ENCODE measurements around the gene PDE4C. TPM values are rescaled to one million over a fixed set of nuclear protein-coding genes. Genes with fewer than 3 reads are reported as not detected.
A peak's percentile ranks its signal among the peaks of the same experiment; 100 is the strongest.

Gene PDE4C
- total and polyA plus RNA-seq, 9 of the 15 experiments (the other 6 are each of a cell fraction or from before 2014, with no cell fraction given): 0.04 to 0.91 (median 0.20) TPM; not detected in 1

DNA sequence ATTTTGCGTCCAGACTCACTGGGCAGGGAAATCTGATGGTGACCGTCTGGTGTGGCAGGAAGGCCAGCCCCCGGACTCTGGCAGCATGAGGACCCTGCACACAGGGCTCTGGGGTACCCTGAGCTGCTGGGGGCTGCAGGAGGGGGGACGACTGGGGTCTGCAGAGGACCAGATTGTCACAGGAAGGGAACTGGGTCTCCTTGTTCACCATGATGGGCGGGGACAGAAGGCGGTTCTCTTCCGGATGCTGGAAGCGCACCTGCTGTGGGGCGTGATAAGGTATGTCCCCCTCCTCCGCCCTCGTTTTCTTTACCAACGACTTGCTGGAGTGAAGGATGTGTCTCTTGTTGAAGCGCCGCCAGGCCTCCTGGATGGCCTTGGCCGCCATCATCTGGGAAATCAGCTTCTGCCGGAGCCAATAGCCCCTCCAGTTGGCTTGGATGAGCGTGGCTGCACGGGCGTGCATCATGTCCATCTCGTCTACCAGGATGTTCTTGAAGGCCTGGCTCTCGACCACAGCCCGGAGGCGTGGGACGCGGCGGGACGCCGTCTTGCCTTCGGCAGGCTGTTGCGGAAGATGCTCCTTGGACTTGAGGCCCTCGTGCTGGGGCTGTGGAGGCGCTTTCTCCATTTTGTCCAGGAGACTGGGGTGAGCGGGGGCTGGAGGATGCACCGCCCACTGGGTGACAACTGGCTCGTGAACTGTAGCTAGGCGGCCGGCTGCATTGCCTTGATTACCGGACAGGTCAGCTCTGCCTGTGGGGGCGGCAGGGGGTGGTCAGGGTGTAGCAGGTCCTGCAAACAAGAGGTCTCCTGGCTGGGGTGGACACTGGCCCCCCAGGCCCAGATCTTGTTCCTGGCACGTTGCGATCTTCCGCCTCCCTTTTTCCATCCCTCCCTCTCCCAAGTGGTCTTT is 40.8 kb upstream of the PDE4C start (continued):
- TF ChIP-seq JUNB (CRISPR knock-in tag; conservative IDR thresholded peaks at IDR 0.05) (no peak), CTBP1 (IDR thresholded peaks at IDR 0.05; ENCODE audit: borderline replicate concordance) (peak; percentile 74; the same call in 1 of the 2 replicates), SNIP1 (IDR thresholded peaks at IDR 0.05; ENCODE audit: low read depth) (no peak), TSC22D4 (tag; IDR thresholded peaks at IDR 0.05) (no peak), MCM2 (IDR thresholded peaks at IDR 0.05; ENCODE audit: low read depth) (no peak), MYNN (IDR thresholded peaks at IDR 0.05) (no peak), MYNN (CRISPR knock-in tag; IDR thresholded peaks at IDR 0.05) (no peak), TAL1 (IDR thresholded peaks at IDR 0.05) (peak; percentile 12; the same call in 1 of the 2 replicates), RHOXF2B (CRISPR knock-in tag; conservative IDR thresholded peaks at IDR 0.05) (no peak), SMARCB1 (IDR thresholded peaks at IDR 0.05; ENCODE audit: insufficient read length, low read depth) (no peak), CC2D1A (IDR thresholded peaks at IDR 0.05) (no peak), HMGN3 (IDR thresholded peaks at IDR 0.05; ENCODE audit: borderline replicate concordance, extremely low read depth, insufficient read length, low read depth, low read length) (no peak), RFX5 (IDR thresholded peaks at IDR 0.05; ENCODE audit: low read depth, low read length) (no peak), PRPF4 (IDR thresholded peaks at IDR 0.05; ENCODE audit: insufficient read depth, low read depth, low read length, poor library complexity, severe bottlenecking) (no peak), ARID1B (IDR thresholded peaks at IDR 0.05) (no peak), CBFA2T3 (IDR thresholded peaks at IDR 0.05) (peak; percentile 49; the same call in 1 of the 2 replicates), TAF9B (IDR thresholded peaks at IDR 0.05; ENCODE audit: partially characterized antibody) (no peak), SMARCC2 (IDR thresholded peaks at IDR 0.05; ENCODE audit: low read depth) (no peak), PPARD (CRISPR knock-in tag; IDR thresholded peaks at IDR 0.05) (no peak), SRSF3 (IDR thresholded peaks at IDR 0.05; ENCODE audit: insufficient read depth, low read length) (no peak)
- TF ChIP-seq, protein P1, sequence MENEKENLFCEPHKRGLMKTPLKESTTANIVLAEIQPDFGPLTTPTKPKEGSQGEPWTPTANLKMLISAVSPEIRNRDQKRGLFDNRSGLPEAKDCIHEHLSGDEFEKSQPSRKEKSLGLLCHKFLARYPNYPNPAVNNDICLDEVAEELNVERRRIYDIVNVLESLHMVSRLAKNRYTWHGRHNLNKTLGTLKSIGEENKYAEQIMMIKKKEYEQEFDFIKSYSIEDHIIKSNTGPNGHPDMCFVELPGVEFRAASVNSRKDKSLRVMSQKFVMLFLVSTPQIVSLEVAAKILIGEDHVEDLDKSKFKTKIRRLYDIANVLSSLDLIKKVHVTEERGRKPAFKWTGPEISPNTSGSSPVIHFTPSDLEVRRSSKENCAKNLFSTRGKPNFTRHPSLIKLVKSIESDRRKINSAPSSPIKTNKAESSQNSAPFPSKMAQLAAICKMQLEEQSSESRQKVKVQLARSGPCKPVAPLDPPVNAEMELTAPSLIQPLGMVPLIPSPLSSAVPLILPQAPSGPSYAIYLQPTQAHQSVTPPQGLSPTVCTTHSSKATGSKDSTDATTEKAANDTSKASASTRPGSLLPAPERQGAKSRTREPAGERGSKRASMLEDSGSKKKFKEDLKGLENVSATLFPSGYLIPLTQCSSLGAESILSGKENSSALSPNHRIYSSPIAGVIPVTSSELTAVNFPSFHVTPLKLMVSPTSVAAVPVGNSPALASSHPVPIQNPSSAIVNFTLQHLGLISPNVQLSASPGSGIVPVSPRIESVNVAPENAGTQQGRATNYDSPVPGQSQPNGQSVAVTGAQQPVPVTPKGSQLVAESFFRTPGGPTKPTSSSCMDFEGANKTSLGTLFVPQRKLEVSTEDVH (IDR thresholded peaks at IDR 0.05; ENCODE audit: low read depth, partially characterized antibody): no peak
- TF ChIP-seq, protein P2, sequence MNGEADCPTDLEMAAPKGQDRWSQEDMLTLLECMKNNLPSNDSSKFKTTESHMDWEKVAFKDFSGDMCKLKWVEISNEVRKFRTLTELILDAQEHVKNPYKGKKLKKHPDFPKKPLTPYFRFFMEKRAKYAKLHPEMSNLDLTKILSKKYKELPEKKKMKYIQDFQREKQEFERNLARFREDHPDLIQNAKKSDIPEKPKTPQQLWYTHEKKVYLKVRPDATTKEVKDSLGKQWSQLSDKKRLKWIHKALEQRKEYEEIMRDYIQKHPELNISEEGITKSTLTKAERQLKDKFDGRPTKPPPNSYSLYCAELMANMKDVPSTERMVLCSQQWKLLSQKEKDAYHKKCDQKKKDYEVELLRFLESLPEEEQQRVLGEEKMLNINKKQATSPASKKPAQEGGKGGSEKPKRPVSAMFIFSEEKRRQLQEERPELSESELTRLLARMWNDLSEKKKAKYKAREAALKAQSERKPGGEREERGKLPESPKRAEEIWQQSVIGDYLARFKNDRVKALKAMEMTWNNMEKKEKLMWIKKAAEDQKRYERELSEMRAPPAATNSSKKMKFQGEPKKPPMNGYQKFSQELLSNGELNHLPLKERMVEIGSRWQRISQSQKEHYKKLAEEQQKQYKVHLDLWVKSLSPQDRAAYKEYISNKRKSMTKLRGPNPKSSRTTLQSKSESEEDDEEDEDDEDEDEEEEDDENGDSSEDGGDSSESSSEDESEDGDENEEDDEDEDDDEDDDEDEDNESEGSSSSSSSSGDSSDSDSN (IDR thresholded peaks at IDR 0.05; ENCODE audit: borderline replicate concordance in 1 of 2, low read depth in 2 of 2, low read length in 2 of 2): peak in 1 of 2 experiments; percentile 86; a peak in 1 of 4 replicates
- TF ChIP-seq, protein P3, sequence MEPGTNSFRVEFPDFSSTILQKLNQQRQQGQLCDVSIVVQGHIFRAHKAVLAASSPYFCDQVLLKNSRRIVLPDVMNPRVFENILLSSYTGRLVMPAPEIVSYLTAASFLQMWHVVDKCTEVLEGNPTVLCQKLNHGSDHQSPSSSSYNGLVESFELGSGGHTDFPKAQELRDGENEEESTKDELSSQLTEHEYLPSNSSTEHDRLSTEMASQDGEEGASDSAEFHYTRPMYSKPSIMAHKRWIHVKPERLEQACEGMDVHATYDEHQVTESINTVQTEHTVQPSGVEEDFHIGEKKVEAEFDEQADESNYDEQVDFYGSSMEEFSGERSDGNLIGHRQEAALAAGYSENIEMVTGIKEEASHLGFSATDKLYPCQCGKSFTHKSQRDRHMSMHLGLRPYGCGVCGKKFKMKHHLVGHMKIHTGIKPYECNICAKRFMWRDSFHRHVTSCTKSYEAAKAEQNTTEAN (CRISPR knock-in tag; IDR thresholded peaks at IDR 0.05): no peak
